ES-I3 (cell line): ENCODE data around the gene ZNF532.

Experiments used
- H3K36me3 ChIP-seq: 2 replicates; pipeline ENCODE4 v1.6.1; 2013; ENCODE audit warnings: mild to moderate bottlenecking, low read length, control low read depth, moderate library complexity; ENCODE audit not compliant: insufficient read depth
- H3K4me1 ChIP-seq: 2 replicates; pipeline ENCODE4 v1.6.1; 2013; ENCODE audit warnings: mild to moderate bottlenecking, control low read depth, low read length; ENCODE audit not compliant: insufficient read depth
- H3K9ac ChIP-seq: 2 replicates; pipeline ENCODE4 v1.6.1; 2013; ENCODE audit warnings: low read depth, mild to moderate bottlenecking, low read length, moderate library complexity
- H3K9me3 ChIP-seq: 2 replicates; pipeline ENCODE4 v1.6.1; 2013; ENCODE audit warnings: mild to moderate bottlenecking, low read length, moderate library complexity; ENCODE audit not compliant: control insufficient read depth, insufficient read depth

ZNF532 gene

DNA sequence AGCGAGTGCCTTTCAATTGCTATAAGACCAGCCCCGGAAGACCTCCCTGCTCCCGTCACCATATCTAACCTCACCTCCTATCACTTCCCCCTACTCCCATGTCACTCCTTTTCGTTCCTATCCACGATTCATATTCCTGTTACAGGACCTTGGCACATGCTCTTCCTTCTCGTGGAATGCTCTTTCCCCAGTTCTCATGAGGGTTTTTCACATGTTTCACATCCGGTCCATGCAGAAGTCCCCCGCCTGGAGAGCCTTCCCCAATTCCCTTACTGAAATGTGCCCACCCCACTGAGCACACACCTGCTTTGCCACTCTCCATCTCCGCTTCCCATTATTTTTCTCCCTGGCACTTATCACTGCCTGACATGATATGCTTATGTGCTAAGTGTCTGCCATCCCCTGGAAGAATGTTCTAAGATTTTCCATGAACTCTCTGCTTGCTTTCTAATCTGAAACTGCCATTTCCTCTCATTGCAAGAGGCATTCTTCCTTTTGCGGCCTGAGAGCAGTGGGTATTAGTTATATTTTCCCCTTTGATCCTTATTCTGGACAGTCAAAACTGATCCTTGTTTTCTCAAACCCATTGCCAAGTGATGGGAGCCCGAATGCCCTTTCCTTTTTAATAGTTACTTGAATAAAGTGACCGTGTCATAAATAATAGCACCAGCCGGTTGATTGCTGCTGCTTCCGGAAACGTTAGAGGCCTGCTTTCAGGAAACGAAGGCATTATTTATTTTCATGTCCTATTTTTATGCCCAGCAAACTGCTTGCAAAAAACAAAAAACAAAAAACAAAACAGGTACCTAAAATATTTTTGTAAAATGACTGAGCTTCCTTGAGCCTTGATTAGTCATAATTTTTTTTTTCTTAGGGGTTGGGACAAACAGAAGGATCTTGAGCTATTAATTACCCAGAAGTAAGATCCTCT lies 127.9 kb downstream of the ZNF532 start:
- H3K9me3 ChIP-seq, result peaks cover 4% of the 10 kb centered on the region; the same call in 1 of the 2 replicates
- no peaks in the 10 kb centered on the region for H3K4me1 ChIP-seq
- H3K9ac ChIP-seq, result no peak overlapping the region
- H3K36me3 ChIP-seq, result no peaks in the 10 kb centered on the region

- no peak overlapping the region for H3K9ac ChIP-seq
- no peaks in the 10 kb centered on the region for H3K4me1 ChIP-seq
- peaks cover 4% of the 10 kb centered on the region; the same call in 1 of the 2 replicates for H3K9me3 ChIP-seq
- H3K36me3 ChIP-seq, result no peaks in the 10 kb centered on the region
Observed at GRCh38 chr18:58993260-58993659, 128.6 kb downstream of the ZNF532 start.

DNA sequence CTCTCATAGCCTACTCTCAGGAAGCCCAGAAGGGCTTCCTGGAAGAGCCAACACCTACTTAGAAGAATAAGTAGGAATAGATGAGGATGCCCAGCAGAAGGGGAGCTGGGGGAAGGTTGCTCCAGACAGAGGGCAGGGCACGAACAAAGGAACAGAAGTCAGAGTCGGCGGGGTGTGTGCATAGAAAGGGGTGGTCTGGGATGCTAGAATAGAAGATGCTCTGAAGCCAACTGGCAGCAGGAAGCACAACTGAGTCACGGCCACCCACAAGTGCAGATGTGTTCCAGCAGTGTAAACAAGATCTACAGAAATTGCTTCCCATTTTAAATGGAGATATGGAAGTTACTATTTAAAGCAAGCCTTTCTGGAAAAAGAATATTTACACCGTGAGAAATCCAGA lies 131.0 kb downstream of the ZNF532 start:
- Histone ChIP-seq H3K9ac (no peak overlapping the region), H3K9me3 (no peaks in the 10 kb centered on the region), H3K4me1 (peaks cover 5% of the 10 kb centered on the region; the same call in 1 of the 2 replicates), H3K36me3 (no peaks in the 10 kb centered on the region)

DNA sequence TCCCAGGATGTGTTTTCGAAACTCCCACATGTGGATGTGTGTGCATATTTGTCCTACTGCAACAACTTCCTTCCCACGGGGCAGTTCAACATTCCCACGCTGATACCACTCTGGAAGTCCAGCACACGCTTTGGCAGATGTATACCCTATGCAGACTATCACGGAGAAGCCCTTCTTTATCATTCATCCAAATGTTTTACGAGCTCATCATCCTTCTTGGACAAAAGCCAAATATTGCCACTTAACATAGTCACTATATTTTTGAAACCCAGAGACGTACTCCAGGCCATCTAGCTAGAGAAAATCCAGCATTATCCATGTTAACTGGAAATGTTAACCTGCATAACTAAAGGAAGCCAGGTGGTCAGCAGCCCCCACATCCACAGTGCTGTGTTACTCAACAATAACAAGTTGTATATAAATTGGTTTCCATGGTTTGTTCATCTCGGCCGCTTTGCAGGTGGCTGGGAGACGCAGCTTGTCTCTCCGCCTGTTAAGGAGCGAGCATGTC lies 131.5 kb downstream of the ZNF532 start:
- no peaks in the 10 kb centered on the region for H3K36me3 ChIP-seq
- H3K9me3 ChIP-seq, result no peaks in the 10 kb centered on the region
- H3K9ac ChIP-seq, result no peak overlapping the region
- H3K4me1 ChIP-seq, result peaks cover 5% of the 10 kb centered on the region; the same call in 1 of the 2 replicates

- Histone ChIP-seq H3K9me3 (no peaks in the 10 kb centered on the region), H3K4me1 (peaks cover 9% of the 10 kb centered on the region; the same call in 1 of the 2 replicates), H3K9ac (no peak overlapping the region), H3K36me3 (no peaks in the 10 kb centered on the region)
Observed at GRCh38 chr18:58996696-58997095, 132.0 kb downstream of the ZNF532 start.

GRCh38 chr18:58997811-58998337 lies 133.2 kb downstream of the ZNF532 start:
- Histone ChIP-seq H3K9ac (no peak overlapping the region), H3K4me1 (peaks cover 9% of the 10 kb centered on the region; the same call in 1 of the 2 replicates), H3K9me3 (no peaks in the 10 kb centered on the region), H3K36me3 (no peaks in the 10 kb centered on the region)

GRCh38 chr18:58998401-58999203 lies 133.9 kb downstream of the ZNF532 start:
- Histone ChIP-seq H3K9ac (no peak overlapping the region), H3K4me1 (peaks cover 9% of the 10 kb centered on the region; the same call in 1 of the 2 replicates), H3K9me3 (no peaks in the 10 kb centered on the region), H3K36me3 (no peaks in the 10 kb centered on the region)

DNA sequence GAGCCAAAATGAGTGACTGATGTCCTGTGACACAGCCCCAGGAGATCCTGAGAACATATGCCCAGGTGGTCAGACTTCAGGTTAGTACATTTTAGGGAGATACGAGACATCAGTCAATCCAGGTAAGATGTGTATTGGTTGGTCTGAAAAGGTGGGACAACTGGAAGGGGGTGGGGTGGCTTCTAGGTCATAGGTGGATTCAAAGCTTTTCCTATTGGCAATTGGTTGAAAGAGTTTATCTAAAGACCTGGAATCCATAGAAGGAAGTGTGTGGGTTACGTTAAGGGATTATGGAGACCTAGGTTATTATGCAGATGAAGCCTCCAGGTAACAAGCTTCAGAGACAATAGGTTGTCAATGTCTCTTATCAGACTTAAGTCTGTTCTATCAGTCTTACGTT lies 136.5 kb downstream of the ZNF532 start:
- Histone ChIP-seq H3K9me3 (no peaks in the 10 kb centered on the region), H3K9ac (no peak overlapping the region), H3K36me3 (no peaks in the 10 kb centered on the region), H3K4me1 (peaks cover 26% of the 10 kb centered on the region)

DNA sequence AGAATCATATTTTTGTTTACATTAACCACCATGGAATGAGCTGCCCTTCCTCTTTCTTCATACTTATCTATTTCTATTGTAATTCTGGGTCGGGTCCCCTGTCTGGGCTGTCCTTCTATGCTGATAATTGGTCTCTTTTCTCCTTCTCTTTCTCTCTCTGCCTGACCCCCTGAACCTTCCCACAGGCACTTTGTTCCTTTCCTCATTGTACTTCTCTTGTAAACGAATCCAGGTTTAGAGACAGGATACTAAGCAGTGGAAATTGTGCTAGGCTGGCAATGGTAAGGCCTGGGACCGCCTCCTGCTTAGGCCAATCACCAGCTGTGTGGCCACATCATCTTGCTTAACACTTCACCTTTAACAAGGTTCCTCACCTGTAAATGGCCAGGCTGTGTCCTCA lies 137.0 kb downstream of the ZNF532 start:
- Histone ChIP-seq H3K9ac (no peak overlapping the region), H3K9me3 (no peaks in the 10 kb centered on the region; the same call in 1 of the 2 replicates), H3K36me3 (no peaks in the 10 kb centered on the region), H3K4me1 (peaks cover 26% of the 10 kb centered on the region)

GRCh38 chr18:59002974-59003594 lies 138.4 kb downstream of the ZNF532 start:
- Histone ChIP-seq H3K4me1 (peaks cover 26% of the 10 kb centered on the region), H3K36me3 (no peaks in the 10 kb centered on the region), H3K9me3 (no peaks in the 10 kb centered on the region; the same call in 1 of the 2 replicates), H3K9ac (no peak overlapping the region)

DNA sequence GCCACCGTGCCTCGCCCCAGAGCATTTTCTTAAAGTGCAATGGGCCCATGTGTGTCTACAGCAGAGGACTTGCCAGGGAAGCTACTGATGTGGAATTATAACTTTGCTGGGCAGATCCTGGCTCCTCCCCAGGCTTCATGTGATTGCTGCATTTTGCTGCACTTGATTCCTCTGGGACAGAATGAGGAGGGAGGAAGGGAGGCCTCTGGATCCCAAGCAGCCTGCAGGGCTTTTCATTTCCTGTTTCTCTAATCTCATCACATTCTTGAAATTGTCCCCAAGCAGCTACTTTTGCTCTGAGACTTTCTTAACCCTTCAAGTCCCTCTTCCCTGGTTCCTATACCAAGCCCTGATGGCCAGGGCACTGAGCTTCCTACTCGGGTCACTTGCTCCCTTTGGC lies 140.6 kb downstream of the ZNF532 start:
- Histone ChIP-seq H3K36me3 (no peaks in the 10 kb centered on the region), H3K9me3 (no peaks in the 10 kb centered on the region; the same call in 1 of the 2 replicates), H3K4me1 (peaks cover 21% of the 10 kb centered on the region), H3K9ac (no peak overlapping the region)

- Histone ChIP-seq H3K9me3 (no peaks in the 10 kb centered on the region; the same call in 1 of the 2 replicates), H3K9ac (no peak overlapping the region), H3K4me1 (peaks cover 17% of the 10 kb centered on the region), H3K36me3 (no peaks in the 10 kb centered on the region)
Observed at GRCh38 chr18:59006461-59007067, 141.9 kb downstream of the ZNF532 start.

DNA sequence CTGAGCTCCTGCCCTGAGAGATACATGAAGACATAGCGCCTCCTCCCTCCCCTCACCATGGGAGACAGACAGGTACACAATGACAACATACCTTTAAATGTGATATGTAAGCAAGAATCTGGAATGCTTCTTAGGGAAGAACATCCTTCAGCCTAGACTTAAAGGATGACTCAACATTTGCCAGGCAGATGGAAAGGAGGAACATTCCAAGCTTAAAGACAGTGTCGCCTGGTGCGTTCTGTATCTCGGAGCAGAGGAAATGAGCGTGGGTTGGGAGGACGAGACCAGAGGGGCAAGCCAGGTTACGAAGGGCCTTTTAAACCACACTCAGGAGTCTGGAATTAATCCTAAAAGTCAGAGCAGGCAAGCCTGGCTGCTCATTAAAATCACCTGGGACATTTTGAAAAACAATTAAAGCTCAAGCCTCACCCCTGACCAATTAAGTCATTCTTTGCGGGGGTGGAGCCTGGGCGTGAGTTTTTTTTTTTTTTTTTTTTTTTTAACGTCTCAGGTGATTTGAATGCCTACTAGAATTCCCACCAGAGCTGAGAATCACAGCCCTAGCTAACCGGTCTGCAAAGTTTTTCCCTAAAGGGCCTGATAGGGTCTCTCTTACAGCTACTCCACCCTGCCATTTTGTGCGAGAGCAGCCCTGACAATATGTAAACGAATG lies 143.8 kb downstream of the ZNF532 start:
- peak overlapping the region; percentile 62; the same call in 1 of the 2 replicates for H3K9ac ChIP-seq
- H3K9me3 ChIP-seq, result no peaks in the 10 kb centered on the region; the same call in 1 of the 2 replicates
- H3K36me3 ChIP-seq, result no peaks in the 10 kb centered on the region
- H3K4me1 ChIP-seq, result peaks cover 26% of the 10 kb centered on the region
